PC-3 (cell line): Measurements from ENCODE around the gene DOCK4. TPM values are rescaled to one million over a fixed set of nuclear protein-coding genes. Genes with fewer than 3 reads are reported as not detected.

Experiments used
- ATAC-seq: fragments of 200-7000 bp; cut with Tn5 transposase; 2 replicates; pipeline ENCODE4 v1.9.1; 2020; ENCODE audit warnings: mild to moderate bottlenecking, moderate library complexity
- BruUV-seq: library from RNA; stranded (reverse); fragments of 400-500 nt; replicated peaks from 2 replicates; lab custom pipeline; 2021; lab: Mats Ljungman, UMichigan
- CTCF ChIA-PET: fragments of 300-600 bp; sonication (Branson Sonifier 250); formaldehyde crosslinking; loops from one replicate; lab custom pipeline; 2022; ENCODE audit warnings: antibody characterized with exemption; lab: Charles Lee
- POLR2A ChIA-PET: fragments of 300-600 bp; sonication (Branson Sonifier 250); formaldehyde crosslinking; loops from one replicate; lab custom pipeline; 2022; ENCODE audit warnings: antibody characterized with exemption; ENCODE audit not compliant: unreplicated experiment; lab: Charles Lee
- DNase-seq: peaks from one replicate; pipeline ENCODE4 v3.0.0-alpha.2; 2015
- H2AFZ ChIP-seq: fragments of 300-600 bp; sonication (generic); 2 replicates; pipeline ENCODE4 v1.6.0; 2016; ENCODE audit warnings: antibody characterized with exemption, low read length
- H3F3A ChIP-seq: fragments of 300-600 bp; sonication (generic); one replicate; pipeline ENCODE4 v1.6.0; 2017; ENCODE audit warnings: antibody characterized with exemption, low read length, control low read depth, mild to moderate bottlenecking; ENCODE audit not compliant: unreplicated experiment
- H3K27ac ChIP-seq: fragments of 300-600 bp; sonication (generic); 2 replicates; pipeline ENCODE4 v1.5.1; 2016; ENCODE audit warnings: mild to moderate bottlenecking, low read length
- H3K27me3 ChIP-seq: fragments of 300-600 bp; sonication (generic); 2 replicates; pipeline ENCODE4 v1.6.1; 2016; ENCODE audit warnings: low read length, mixed read lengths
- H3K36me3 ChIP-seq: fragments of 300-600 bp; sonication (generic); 2 replicates; pipeline ENCODE4 v1.6.1; 2016; ENCODE audit warnings: low read depth, mixed run types, low read length, mixed read lengths
- H3K4me1 ChIP-seq: fragments of 300-600 bp; sonication (generic); 2 replicates; pipeline ENCODE4 v1.5.1; 2016; ENCODE audit warnings: low read length; ENCODE audit not compliant: insufficient read depth
- H3K4me2 ChIP-seq: fragments of 300-600 bp; sonication (generic); 2 replicates; pipeline ENCODE4 v1.6.0; 2016; ENCODE audit warnings: low read length
- H3K4me3 ChIP-seq: fragments of 300-600 bp; sonication (generic); 2 replicates; pipeline ENCODE4 v1.5.1; 2016; ENCODE audit warnings: mild to moderate bottlenecking, low read length, mixed read lengths
- H3K79me2 ChIP-seq: fragments of 300-600 bp; sonication (generic); 2 replicates; pipeline ENCODE4 v1.6.1; 2017; ENCODE audit warnings: low read length, mixed read lengths
- H3K9ac ChIP-seq: fragments of 300-600 bp; sonication (generic); 2 replicates; pipeline ENCODE4 v1.6.0; 2016; ENCODE audit warnings: mild to moderate bottlenecking, low read length
- H3K9me2 ChIP-seq: fragments of 300-600 bp; sonication (generic); replicated peaks from 2 replicates; pipeline ENCODE4 v1.6.1; 2016; ENCODE audit warnings: mixed run types, low read length, mixed read lengths
- H3K9me3 ChIP-seq: fragments of 300-600 bp; sonication (generic); 2 replicates; pipeline ENCODE4 v1.6.1; 2016; ENCODE audit warnings: low read length, mixed read lengths
- H4K20me1 ChIP-seq: fragments of 300-600 bp; sonication (generic); 2 replicates; pipeline ENCODE4 v1.6.1; 2016; ENCODE audit warnings: low read length, mixed read lengths
- EZH2 ChIP-seq: fragments of 300-600 bp; sonication (generic); IDR thresholded peaks from one replicate; pipeline ENCODE4 v1.6.1; 2017; ENCODE audit warnings: antibody characterized with exemption, mild to moderate bottlenecking, low read length; ENCODE audit not compliant: unreplicated experiment
- EZH2phosphoT487 ChIP-seq: fragments of 300-600 bp; sonication (generic); IDR thresholded peaks from 2 replicates; pipeline ENCODE4 v1.6.1; 2018; ENCODE audit warnings: mild to moderate bottlenecking, antibody characterized with exemption, low read length, borderline replicate concordance
- intact Hi-C: fragments of 100-400 bp; cut with micrococcal nuclease; formaldehyde crosslinking; loops from 2 replicates; pipeline ENCODE4 v1.9.0; 2023
- total RNA-seq: library from RNA; depleted of rRNA; stranded (reverse); fragments of >200 nt; gene quantifications from 2 replicates; pipeline ENCODE4 v1.2.3, GENCODE V29; 2014
- TF ChIP-seq, protein P1 (sequence below): fragments of 300-600 bp; sonication (generic); conservative IDR thresholded peaks from 2 replicates; pipeline ENCODE4 v1.5.1; 2017; ENCODE audit warnings: antibody characterized with exemption, low read depth, mild to moderate bottlenecking, low read length

The DOCK4 gene
- total RNA-seq, 1 experiment from 2014 or later: 25.4 TPM

DNA sequence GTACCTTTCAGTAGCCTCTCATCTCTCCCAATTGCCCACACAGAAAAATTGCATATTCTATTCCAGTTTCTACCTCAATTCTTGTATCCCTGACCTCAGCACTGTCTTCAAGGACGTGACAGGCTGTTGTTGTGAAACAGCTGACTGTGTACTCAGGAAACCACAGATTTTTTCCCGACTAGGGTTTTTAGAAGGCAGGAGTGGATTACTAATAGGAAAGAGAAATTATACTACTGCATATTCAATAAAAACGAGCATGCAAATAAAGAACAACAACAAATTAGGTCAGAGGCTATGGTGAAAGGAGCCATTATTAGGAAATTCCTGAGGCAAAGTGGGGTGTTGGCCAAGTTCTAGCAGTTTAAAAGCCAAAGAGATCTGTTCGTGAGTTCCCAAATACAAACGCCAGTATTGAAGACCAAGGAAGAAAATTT lies 93.4 kb downstream of the DOCK4 start:
- no peaks in the 10 kb centered on the region for H3K27me3 ChIP-seq
- no peak overlapping the region for H3K27ac ChIP-seq
- intact Hi-C loops: no loop called here
- BruUV-seq: no TSS peak
- no peaks in the 10 kb centered on the region for H4K20me1 ChIP-seq
- DNase-seq (no peak), ATAC-seq (peak; percentile 48)
- H3K9ac ChIP-seq: no peak overlapping the region
- no peaks in the 10 kb centered on the region for H3K36me3 ChIP-seq
- POLR2A ChIA-PET: interaction anchor here (0.6 kb wide), 2 partner anchors 38 to 79 kb away, joined by 3 to 10 read pairs; no protein-coding TSS in a partner anchor
- CTCF ChIA-PET: no interaction called here
- peaks cover 16% of the 10 kb centered on the region for H3K79me2 ChIP-seq
- H3K4me3 ChIP-seq: no peak overlapping the region
- H3K9me3 ChIP-seq: no peaks in the 10 kb centered on the region
- no peaks in the 10 kb centered on the region for H3K4me1 ChIP-seq
- H3F3A ChIP-seq: no peaks in the 10 kb centered on the region
- no peak overlapping the region for H3K4me2 ChIP-seq
- no peak overlapping the region for H2AFZ ChIP-seq
- TF ChIP-seq, protein P1, sequence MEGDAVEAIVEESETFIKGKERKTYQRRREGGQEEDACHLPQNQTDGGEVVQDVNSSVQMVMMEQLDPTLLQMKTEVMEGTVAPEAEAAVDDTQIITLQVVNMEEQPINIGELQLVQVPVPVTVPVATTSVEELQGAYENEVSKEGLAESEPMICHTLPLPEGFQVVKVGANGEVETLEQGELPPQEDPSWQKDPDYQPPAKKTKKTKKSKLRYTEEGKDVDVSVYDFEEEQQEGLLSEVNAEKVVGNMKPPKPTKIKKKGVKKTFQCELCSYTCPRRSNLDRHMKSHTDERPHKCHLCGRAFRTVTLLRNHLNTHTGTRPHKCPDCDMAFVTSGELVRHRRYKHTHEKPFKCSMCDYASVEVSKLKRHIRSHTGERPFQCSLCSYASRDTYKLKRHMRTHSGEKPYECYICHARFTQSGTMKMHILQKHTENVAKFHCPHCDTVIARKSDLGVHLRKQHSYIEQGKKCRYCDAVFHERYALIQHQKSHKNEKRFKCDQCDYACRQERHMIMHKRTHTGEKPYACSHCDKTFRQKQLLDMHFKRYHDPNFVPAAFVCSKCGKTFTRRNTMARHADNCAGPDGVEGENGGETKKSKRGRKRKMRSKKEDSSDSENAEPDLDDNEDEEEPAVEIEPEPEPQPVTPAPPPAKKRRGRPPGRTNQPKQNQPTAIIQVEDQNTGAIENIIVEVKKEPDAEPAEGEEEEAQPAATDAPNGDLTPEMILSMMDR: no peak
- TF ChIP-seq EZH2phosphoT487 (no peak), EZH2 (no peak)
- no peaks in the 10 kb centered on the region for H3K9me2 ChIP-seq

DNA sequence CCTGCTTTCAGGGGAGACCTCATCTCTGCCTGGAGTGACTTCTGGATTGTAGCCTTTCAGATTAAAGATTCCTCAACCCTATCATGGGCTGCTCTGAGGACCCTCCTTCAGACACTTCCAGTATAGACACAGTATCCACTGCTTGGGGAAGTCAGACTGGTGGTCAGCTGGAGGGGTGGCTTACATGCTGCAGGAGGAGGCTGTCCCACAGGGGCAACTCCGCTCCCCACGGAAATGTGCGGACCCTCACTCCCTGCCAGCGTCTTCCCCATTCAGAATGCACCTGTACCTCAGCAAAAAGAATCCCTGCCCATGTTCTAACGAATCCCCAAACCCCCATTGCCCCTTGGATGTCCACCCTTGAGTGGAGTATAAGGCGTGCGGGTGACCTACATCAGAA lies 95.5 kb downstream of the DOCK4 start:
- H3K4me3 ChIP-seq: no peak overlapping the region
- ATAC-seq (no peak), DNase-seq (no peak)
- H3K27me3 ChIP-seq: no peaks in the 10 kb centered on the region
- intact Hi-C loops: no loop called here
- ChIA-PET POLR2A (no interaction called here), CTCF (no interaction called here)
- H3K27ac ChIP-seq: no peak overlapping the region
- no peak overlapping the region for H2AFZ ChIP-seq
- TF ChIP-seq, protein P1: no peak
- TF ChIP-seq EZH2phosphoT487 (no peak), EZH2 (no peak)
- H3K36me3 ChIP-seq: no peaks in the 10 kb centered on the region
- no peaks in the 10 kb centered on the region for H4K20me1 ChIP-seq
- H3F3A ChIP-seq: no peaks in the 10 kb centered on the region
- no peak overlapping the region for H3K4me2 ChIP-seq
- H3K9me2 ChIP-seq: no peaks in the 10 kb centered on the region
- no peak overlapping the region for H3K9ac ChIP-seq
- BruUV-seq: no TSS peak
- no peaks in the 10 kb centered on the region for H3K4me1 ChIP-seq
- H3K79me2 ChIP-seq: peaks cover 19% of the 10 kb centered on the region; the same call in 1 of the 2 replicates
- no peaks in the 10 kb centered on the region for H3K9me3 ChIP-seq

DNA sequence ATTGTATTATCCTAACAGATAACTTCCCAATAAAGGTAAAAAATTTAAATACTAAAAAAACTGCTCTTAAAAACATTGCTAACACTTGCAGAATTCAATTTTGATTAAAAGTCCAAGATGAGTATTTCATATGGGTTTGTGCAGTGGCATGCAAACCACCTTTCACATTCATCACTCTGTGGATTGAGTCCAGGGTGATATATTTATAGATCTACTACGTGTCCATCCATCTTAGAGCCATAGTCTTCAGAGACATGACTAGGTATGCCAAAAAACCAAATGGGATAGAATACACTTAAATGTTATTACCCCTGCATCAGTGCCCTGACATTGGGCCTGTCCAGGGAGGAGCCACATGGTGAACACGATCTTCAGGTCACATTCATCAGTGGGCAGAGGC lies 96.0 kb downstream of the DOCK4 start:
- intact Hi-C loops: no loop called here
- H3K9me3 ChIP-seq: no peaks in the 10 kb centered on the region
- H3K4me3 ChIP-seq: no peak overlapping the region
- no peaks in the 10 kb centered on the region for H3F3A ChIP-seq
- H3K9ac ChIP-seq: no peak overlapping the region
- H3K4me1 ChIP-seq: no peaks in the 10 kb centered on the region
- ATAC-seq: no peak
- no peak overlapping the region for H2AFZ ChIP-seq
- TF ChIP-seq EZH2phosphoT487 (no peak), EZH2 (no peak)
- TF ChIP-seq, protein P1: no peak
- POLR2A ChIA-PET: no interaction called here
- no peak overlapping the region for H3K4me2 ChIP-seq
- H3K9me2 ChIP-seq: no peaks in the 10 kb centered on the region
- DNase-seq: no peak
- H4K20me1 ChIP-seq: no peaks in the 10 kb centered on the region
- H3K79me2 ChIP-seq: peaks cover 19% of the 10 kb centered on the region; the same call in 1 of the 2 replicates
- H3K27ac ChIP-seq: no peak overlapping the region
- H3K36me3 ChIP-seq: no peaks in the 10 kb centered on the region
- no peaks in the 10 kb centered on the region for H3K27me3 ChIP-seq
- no TSS peak for BruUV-seq
- CTCF ChIA-PET: no interaction called here
